ENCODE results near the gene TRIM52. TPM values are rescaled to one million over a fixed set of nuclear protein-coding genes. Genes with fewer than 3 reads are reported as not detected.

TRIM52 gene
- total RNA-seq, 1 donor from 2014 or later: 1.6 TPM

- no peak overlapping the region for H3K4me3 ChIP-seq (ENCODE audit: low read depth, low read length)
- DNase-seq (ENCODE audit: low read depth): no peak
- TF ChIP-seq CTCF (conservative IDR thresholded peaks at IDR 0.05; ENCODE audit: low read depth, low read length): no peak
These were observed 5.7 kb downstream of the TRIM52 start for GRCh38 chr5:181255276-181255675.

- H3K4me3 ChIP-seq (ENCODE audit: low read depth, low read length): peak overlapping the region; percentile 88
- no peak for TF ChIP-seq CTCF (conservative IDR thresholded peaks at IDR 0.05; ENCODE audit: low read depth, low read length)
- DNase-seq (ENCODE audit: low read depth): no peak
These were observed 12.7 kb downstream of the TRIM52 start for GRCh38 chr5:181248277-181248676.

- no peak for DNase-seq (ENCODE audit: low read depth)
- no peak for TF ChIP-seq CTCF (conservative IDR thresholded peaks at IDR 0.05; ENCODE audit: low read depth, low read length)
- peak overlapping the region; percentile 88 for H3K4me3 ChIP-seq (ENCODE audit: low read depth, low read length)
These were observed 14.5 kb downstream of the TRIM52 start for GRCh38 chr5:181246276-181247049.

- DNase-seq (ENCODE audit: low read depth): no peak
- TF ChIP-seq CTCF (conservative IDR thresholded peaks at IDR 0.05; ENCODE audit: low read depth, low read length): no peak
- H3K4me3 ChIP-seq (ENCODE audit: low read depth, low read length): peak overlapping the region; percentile 88
These were observed 15.3 kb downstream of the TRIM52 start for GRCh38 chr5:181245427-181246275.

GRCh38 chr5:181243564-181244343 lies 17.2 kb downstream of the TRIM52 start, which contains the start of gene RACK1:
RACK1 (minus strand) TSS chr5:181243906; CDS start chr5:181243800, 106 bp downstream.
- H3K4me3 ChIP-seq (ENCODE audit: low read depth, low read length): peak within 1 kb of the TSS; percentile 85
- peak; percentile 78 for DNase-seq (ENCODE audit: low read depth)
- no peak for TF ChIP-seq CTCF (conservative IDR thresholded peaks at IDR 0.05; ENCODE audit: low read depth, low read length)

GRCh38 chr5:181243018-181243563 lies 17.9 kb downstream of the TRIM52 start:
- peak overlapping the region; percentile 85 for H3K4me3 ChIP-seq (ENCODE audit: low read depth, low read length)
- no peak for DNase-seq (ENCODE audit: low read depth)
- TF ChIP-seq CTCF (conservative IDR thresholded peaks at IDR 0.05; ENCODE audit: low read depth, low read length): no peak

Measured in epithelial cell of proximal tubule (primary cell).